K562 (cell line): ENCODE results near the gene TXNRD1. TPM values are rescaled to one million over a fixed set of nuclear protein-coding genes. Genes with fewer than 3 reads are reported as not detected.

Experiments used
- BRCA1 ChIP-seq, 2 experiments: fragments of 450-650 bp in 1 of 2; sonication (generic) in 1 of 2; formaldehyde crosslinking in 1 of 2; IDR thresholded peaks; 2 replicates each; pipeline versions ENCODE4 v1.5.0 to v1.6.1; 2017 to 2020; ENCODE audit warnings: mild to moderate bottlenecking in 1 of 2, missing genetic modification reagents in 1 of 2
- CREM ChIP-seq: IDR thresholded peaks from 2 replicates; pipeline ENCODE4 v1.6.1; 2014; ENCODE audit warnings: antibody characterized with exemption, low read depth
- KAT7 ChIP-seq: sonication (generic); formaldehyde crosslinking; IDR thresholded peaks from 2 replicates; pipeline ENCODE4 v1.8.0; 2022; ENCODE audit warnings: missing genetic modification reagents, mild to moderate bottlenecking, borderline replicate concordance
- MTA2 ChIP-seq: fragments of 450-650 bp; IDR thresholded peaks from 2 replicates; pipeline ENCODE4 v1.6.1; 2016; ENCODE audit warnings: low read depth
- MYC ChIP-seq, 2 experiments: fragments of 250-450 bp in 1 of 2; sonication (Bioruptor Pico) in 1 of 2; IDR thresholded peaks; 2 replicates each; pipeline versions ENCODE4 v1.5.1 to v1.6.1; 2012 to 2021; ENCODE audit warnings: low read depth in 2 of 2, borderline replicate concordance in 1 of 2, improper control_type of control experiment in 1 of 2, low read length in 1 of 2, mild to moderate bottlenecking in 1 of 2, moderate library complexity in 1 of 2
- NRF1 ChIP-seq, 2 experiments: fragments of 450-650 bp; IDR thresholded peaks in 1 of 2; conservative IDR thresholded peaks in 1 of 2; 2 replicates each; pipeline ENCODE4 v1.6.1; 2014; ENCODE audit warnings: mild to moderate bottlenecking in 2 of 2
- POLR2H ChIP-seq: IDR thresholded peaks from 2 replicates; pipeline ENCODE4 v1.6.1; 2016; ENCODE audit warnings: missing genetic modification characterization, low read depth, mild to moderate bottlenecking, control low read depth, missing compliant biosample characterization, moderate library complexity
- RBM25 ChIP-seq: fragments of 200-400 bp; formaldehyde crosslinking; IDR thresholded peaks from 2 replicates; pipeline ENCODE4 v1.6.1; 2018; ENCODE audit warnings: low read length, low read depth, moderate library complexity; ENCODE audit not compliant: severe bottlenecking
- TBL1XR1 ChIP-seq, 2 experiments: IDR thresholded peaks; 2 replicates each; pipeline ENCODE4 v1.6.1; 2012; ENCODE audit warnings: improper control_type of control experiment in 2 of 2, low read length in 2 of 2, mild to moderate bottlenecking in 1 of 2
- ZBTB1 ChIP-seq: sonication (generic); formaldehyde crosslinking; IDR thresholded peaks from 2 replicates; pipeline ENCODE4 v1.8.1; 2023; ENCODE audit warnings: missing genetic modification reagents, low read depth, mild to moderate bottlenecking, borderline replicate concordance
- polyA plus RNA-seq, 8 experiments: library from polyadenylated mRNA; depleted of rRNA in 4 of 8; stranded (reverse) in 5 of 8; unstranded in 3 of 8; fragments of >200 nt; fragmentation: Nextera tagmentation in 2 of 8; fragmentation: Illumina TruSeq in 1 of 8; extraction: Ambion mirVana in 2 of 8; extraction: Trizol in 1 of 8; gene quantifications; 2 replicates each; pipeline versions ENCODE4 v1.2.1 to v1.2.3, GENCODE V29; 2011 to 2014; ENCODE audit warnings: inconsistent platforms in 1 of 8, missing spikeins in 1 of 8
- total RNA-seq, 7 experiments: library from RNA; depleted of rRNA in 6 of 7; stranded (reverse); fragments of >200 nt in 6 of 7; fragmentation: Illumina TruSeq in 2 of 7; extraction: Trizol in 2 of 7; gene quantifications; 2 replicates each; pipeline versions ENCODE4 v1.2.1 to v1.2.3, GENCODE V29; 2011 to 2021; ENCODE audit warnings: low replicate concordance in 1 of 7
- TF ChIP-seq, protein P1 (sequence below), 3 experiments: fragments of 200-800 bp in 1 of 3; fragments of 250-450 bp in 1 of 3; fragments of 450-650 bp in 1 of 3; sonication (Bioruptor Pico) in 1 of 3; sonication (Bioruptor generic) in 1 of 3; formaldehyde crosslinking in 1 of 3; IDR thresholded peaks; 2 replicates each; pipeline versions ENCODE4 v1.6.1 to v1.8.0; 2016 to 2022; ENCODE audit warnings: mild to moderate bottlenecking in 2 of 3, missing genetic modification characterization in 2 of 3, missing compliant biosample characterization in 1 of 3, moderate library complexity in 1 of 3
- TF ChIP-seq, protein P2 (sequence below): sonication (generic); formaldehyde crosslinking; IDR thresholded peaks from 2 replicates; pipeline ENCODE4 v1.8.0; 2022; ENCODE audit warnings: mild to moderate bottlenecking, missing genetic modification reagents
- TF ChIP-seq, protein P3 (sequence below), 2 experiments: IDR thresholded peaks; 2 replicates each; pipeline ENCODE4 v1.6.1; 2011; ENCODE audit warnings: borderline replicate concordance in 1 of 2, control low read depth in 1 of 2, low read depth in 1 of 2, low read length in 1 of 2, mild to moderate bottlenecking in 1 of 2, mixed read lengths in 1 of 2, moderate library complexity in 1 of 2; ENCODE audit not compliant: insufficient read depth in 1 of 2, insufficient read length in 1 of 2, poor library complexity in 1 of 2, severe bottlenecking in 1 of 2; ENCODE audit errors: extremely low read depth in 1 of 2
- TF ChIP-seq, protein P4 (sequence below): fragments of 450-650 bp; IDR thresholded peaks from 2 replicates; pipeline ENCODE4 v1.6.1; 2018; ENCODE audit not compliant: partially characterized antibody

The TXNRD1 gene
- total and polyA plus RNA-seq, 9 of the 15 experiments (the other 6 are each of a cell fraction or from before 2014, with no cell fraction given), result 107 to 189 (median 146) TPM

DNA sequence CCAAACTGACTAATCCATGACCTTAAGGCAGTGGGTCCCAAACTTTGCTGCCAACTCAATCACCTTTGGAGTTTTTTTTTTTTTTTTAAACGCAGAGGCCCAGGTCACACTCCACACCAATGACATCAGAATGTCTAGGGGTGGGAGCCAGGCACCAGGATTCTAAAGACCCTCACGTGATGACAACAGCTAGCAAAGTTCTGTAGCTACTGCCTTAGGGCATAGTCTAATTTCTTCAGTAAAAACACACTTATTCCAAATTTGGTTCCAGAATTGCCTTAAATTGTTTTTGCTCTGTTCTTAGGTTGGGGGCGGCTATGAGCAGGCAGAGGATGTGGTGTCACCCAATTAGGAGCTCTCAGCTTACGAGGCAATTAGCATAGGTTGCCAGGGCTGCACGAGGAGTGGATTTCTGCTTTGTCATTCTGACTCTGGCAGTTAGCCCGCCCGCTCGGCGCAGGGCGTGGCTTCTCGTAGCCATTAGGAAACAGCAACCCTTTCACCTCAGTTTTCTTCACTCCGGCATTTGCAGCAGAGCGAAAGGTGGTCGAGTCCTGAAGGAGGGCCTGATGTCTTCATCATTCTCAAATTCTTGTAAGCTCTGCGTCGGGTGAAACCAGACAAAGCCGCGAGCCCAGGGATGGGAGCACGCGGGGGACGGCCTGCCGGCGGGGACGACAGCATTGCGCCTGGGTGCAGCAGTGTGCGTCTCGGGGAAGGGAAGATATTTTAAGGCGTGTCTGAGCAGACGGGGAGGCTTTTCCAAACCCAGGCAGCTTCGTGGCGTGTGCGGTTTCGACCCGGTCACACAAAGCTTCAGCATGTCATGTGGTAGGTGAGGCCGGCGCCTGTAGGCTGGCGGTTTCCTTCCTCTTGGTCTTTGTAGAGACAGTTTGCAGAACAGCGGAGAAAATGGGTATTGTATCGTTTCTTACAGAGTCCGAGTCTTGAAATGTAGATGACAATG is 71.2 kb downstream of the TXNRD1 start (continued):
- TF ChIP-seq, protein P1, sequence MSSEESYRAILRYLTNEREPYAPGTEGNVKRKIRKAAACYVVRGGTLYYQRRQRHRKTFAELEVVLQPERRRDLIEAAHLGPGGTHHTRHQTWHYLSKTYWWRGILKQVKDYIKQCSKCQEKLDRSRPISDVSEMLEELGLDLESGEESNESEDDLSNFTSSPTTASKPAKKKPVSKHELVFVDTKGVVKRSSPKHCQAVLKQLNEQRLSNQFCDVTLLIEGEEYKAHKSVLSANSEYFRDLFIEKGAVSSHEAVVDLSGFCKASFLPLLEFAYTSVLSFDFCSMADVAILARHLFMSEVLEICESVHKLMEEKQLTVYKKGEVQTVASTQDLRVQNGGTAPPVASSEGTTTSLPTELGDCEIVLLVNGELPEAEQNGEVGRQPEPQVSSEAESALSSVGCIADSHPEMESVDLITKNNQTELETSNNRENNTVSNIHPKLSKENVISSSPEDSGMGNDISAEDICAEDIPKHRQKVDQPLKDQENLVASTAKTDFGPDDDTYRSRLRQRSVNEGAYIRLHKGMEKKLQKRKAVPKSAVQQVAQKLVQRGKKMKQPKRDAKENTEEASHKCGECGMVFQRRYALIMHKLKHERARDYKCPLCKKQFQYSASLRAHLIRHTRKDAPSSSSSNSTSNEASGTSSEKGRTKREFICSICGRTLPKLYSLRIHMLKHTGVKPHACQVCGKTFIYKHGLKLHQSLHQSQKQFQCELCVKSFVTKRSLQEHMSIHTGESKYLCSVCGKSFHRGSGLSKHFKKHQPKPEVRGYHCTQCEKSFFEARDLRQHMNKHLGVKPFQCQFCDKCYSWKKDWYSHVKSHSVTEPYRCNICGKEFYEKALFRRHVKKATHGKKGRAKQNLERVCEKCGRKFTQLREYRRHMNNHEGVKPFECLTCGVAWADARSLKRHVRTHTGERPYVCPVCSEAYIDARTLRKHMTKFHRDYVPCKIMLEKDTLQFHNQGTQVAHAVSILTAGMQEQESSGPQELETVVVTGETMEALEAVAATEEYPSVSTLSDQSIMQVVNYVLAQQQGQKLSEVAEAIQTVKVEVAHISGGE (CRISPR knock-in tag; IDR thresholded peaks at IDR 0.05), result peak in 1 of 3 experiments; percentile 67; a peak in 1 of 6 replicates
- TF ChIP-seq MYC (IDR thresholded peaks at IDR 0.05; ENCODE audit: low read depth, low read length) (peak; percentile 89), MYC (CRISPR knock-in tag; IDR thresholded peaks at IDR 0.05; ENCODE audit: borderline replicate concordance, low read depth) (peak; percentile 74; the same call in 1 of the 2 replicates), NRF1 (conservative IDR thresholded peaks at IDR 0.05 in 1 of 2, IDR thresholded peaks at IDR 0.05 in 1 of 2) (peak; percentile 80 to 83), CREM (peak; percentile 4; the same call in 1 of the 2 replicates), TBL1XR1 (IDR thresholded peaks at IDR 0.05; ENCODE audit: low read length in 2 of 2) (peak; percentile 22 to 48; a peak in 1 of 4 replicates), POLR2H (tag) (peak; percentile 93), BRCA1 (IDR thresholded peaks at IDR 0.05) (no peak), BRCA1 (CRISPR knock-in tag; IDR thresholded peaks at IDR 0.05) (no peak), KAT7 (CRISPR knock-in tag) (peak; percentile 42; the same call in 1 of the 2 replicates), MTA2 (no peak), ZBTB1 (CRISPR knock-in tag) (peak; percentile 21; the same call in 1 of the 2 replicates), RBM25 (no peak)
- TF ChIP-seq, protein P2, sequence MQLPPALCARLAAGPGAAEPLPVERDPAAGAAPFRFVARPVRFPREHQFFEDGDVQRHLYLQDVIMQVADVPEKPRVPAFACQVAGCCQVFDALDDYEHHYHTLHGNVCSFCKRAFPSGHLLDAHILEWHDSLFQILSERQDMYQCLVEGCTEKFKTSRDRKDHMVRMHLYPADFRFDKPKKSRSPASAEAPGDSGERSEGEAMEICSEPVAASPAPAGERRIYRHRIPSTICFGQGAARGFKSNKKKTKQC, result peak; percentile 55; the same call in 1 of the 2 replicates
- TF ChIP-seq, protein P3, sequence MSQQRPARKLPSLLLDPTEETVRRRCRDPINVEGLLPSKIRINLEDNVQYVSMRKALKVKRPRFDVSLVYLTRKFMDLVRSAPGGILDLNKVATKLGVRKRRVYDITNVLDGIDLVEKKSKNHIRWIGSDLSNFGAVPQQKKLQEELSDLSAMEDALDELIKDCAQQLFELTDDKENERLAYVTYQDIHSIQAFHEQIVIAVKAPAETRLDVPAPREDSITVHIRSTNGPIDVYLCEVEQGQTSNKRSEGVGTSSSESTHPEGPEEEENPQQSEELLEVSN (IDR thresholded peaks at IDR 0.05; ENCODE audit: borderline replicate concordance in 1 of 2, extremely low read depth in 1 of 2, insufficient read depth in 1 of 2, insufficient read length in 1 of 2, low read depth in 1 of 2, low read length in 1 of 2, poor library complexity in 1 of 2, severe bottlenecking in 1 of 2), result peak in 1 of 2 experiments; percentile 57
- TF ChIP-seq, protein P4, sequence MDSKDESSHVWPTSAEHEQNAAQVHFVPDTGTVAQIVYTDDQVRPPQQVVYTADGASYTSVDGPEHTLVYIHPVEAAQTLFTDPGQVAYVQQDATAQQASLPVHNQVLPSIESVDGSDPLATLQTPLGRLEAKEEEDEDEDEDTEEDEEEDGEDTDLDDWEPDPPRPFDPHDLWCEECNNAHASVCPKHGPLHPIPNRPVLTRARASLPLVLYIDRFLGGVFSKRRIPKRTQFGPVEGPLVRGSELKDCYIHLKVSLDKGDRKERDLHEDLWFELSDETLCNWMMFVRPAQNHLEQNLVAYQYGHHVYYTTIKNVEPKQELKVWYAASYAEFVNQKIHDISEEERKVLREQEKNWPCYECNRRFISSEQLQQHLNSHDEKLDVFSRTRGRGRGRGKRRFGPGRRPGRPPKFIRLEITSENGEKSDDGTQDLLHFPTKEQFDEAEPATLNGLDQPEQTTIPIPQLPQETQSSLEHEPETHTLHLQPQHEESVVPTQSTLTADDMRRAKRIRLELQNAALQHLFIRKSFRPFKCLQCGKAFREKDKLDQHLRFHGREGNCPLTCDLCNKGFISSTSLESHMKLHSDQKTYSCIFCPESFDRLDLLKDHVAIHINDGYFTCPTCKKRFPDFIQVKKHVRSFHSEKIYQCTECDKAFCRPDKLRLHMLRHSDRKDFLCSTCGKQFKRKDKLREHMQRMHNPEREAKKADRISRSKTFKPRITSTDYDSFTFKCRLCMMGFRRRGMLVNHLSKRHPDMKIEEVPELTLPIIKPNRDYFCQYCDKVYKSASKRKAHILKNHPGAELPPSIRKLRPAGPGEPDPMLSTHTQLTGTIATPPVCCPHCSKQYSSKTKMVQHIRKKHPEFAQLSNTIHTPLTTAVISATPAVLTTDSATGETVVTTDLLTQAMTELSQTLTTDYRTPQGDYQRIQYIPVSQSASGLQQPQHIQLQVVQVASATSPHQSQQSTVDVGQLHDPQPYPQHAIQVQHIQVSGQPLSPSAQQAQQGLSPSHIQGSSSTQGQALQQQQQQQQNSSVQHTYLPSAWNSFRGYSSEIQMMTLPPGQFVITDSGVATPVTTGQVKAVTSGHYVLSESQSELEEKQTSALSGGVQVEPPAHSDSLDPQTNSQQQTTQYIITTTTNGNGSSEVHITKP, result peak; percentile 54
